Thyroid gland (tissue), 4 donors: Measurements from ENCODE around the gene RAB11FIP4. TPM values are rescaled to one million over a fixed set of nuclear protein-coding genes. Genes with fewer than 3 reads are reported as not detected.

Source experiments
- DNase-seq, 2 donors: peaks; one replicate each; pipeline ENCODE4 v3.0.0-alpha.2; 2019
- H3K27ac ChIP-seq, 3 donors: fragments of 200-600 bp; sonication (generic); 1 replicate in 2 of 3; 2 replicates in 1 of 3; pipeline ENCODE4 v1.5.1; 2016 to 2019; ENCODE audit warnings: mild to moderate bottlenecking in 1 of 3, moderate library complexity in 1 of 3
- H3K27me3 ChIP-seq: fragments of 200-600 bp; sonication (generic); one replicate; pipeline ENCODE4 v1.5.1; 2019
- H3K36me3 ChIP-seq, 2 donors: fragments of 200-600 bp; sonication (generic); one replicate each; pipeline ENCODE4 v1.5.1; 2016 to 2019
- H3K4me1 ChIP-seq, 2 donors: fragments of 200-600 bp; sonication (generic); one replicate each; pipeline ENCODE4 v1.5.1; 2017 to 2019
- H3K4me3 ChIP-seq, 3 donors: fragments of 200-600 bp; sonication (generic); replicated peaks in 1 of 3; 1 replicate in 2 of 3; 2 replicates in 1 of 3; pipeline ENCODE4 v1.5.1; 2016; ENCODE audit warnings: mild to moderate bottlenecking in 1 of 3
- H3K9me3 ChIP-seq: fragments of 200-600 bp; sonication (generic); one replicate; pipeline ENCODE4 v1.5.1; 2017
- CTCF ChIP-seq, 6 experiments: fragments of 200-600 bp in 3 of 6; fragments of 450-650 bp in 3 of 6; sonication (generic) in 3 of 6; IDR thresholded peaks; one replicate each; pipeline ENCODE4 v1.5.1; 2016 to 2019; ENCODE audit warnings: antibody characterized with exemption in 6 of 6, mild to moderate bottlenecking in 2 of 6, inconsistent platforms in 1 of 6, moderate library complexity in 1 of 6
- POLR2A ChIP-seq, 2 donors: fragments of 450-650 bp; IDR thresholded peaks; one replicate each; pipeline ENCODE4 v1.6.1; 2017; ENCODE audit warnings: antibody characterized with exemption in 2 of 2, mild to moderate bottlenecking in 2 of 2, moderate library complexity in 1 of 2
- WGBS, 2 donors: methylation state at CpG; one replicate each; pipeline ENCODE4 v1.1.5; 2017; 5-methylcytosine and 5-hydroxymethylcytosine counted together
- intact Hi-C: fragments of 100-400 bp; cut with DNase I; formaldehyde crosslinking; loops from one replicate; pipeline ENCODE4 v1.15.1; 2023
- total RNA-seq, 4 donors: library from RNA; depleted of rRNA; stranded (reverse); fragments of >200 nt; gene quantifications; one replicate each; pipeline ENCODE4 v1.2.3, GENCODE V29; 2016

RAB11FIP4 gene
- total RNA-seq, 4 donors from 2014 or later = 21.1 to 44.5 (median 24.9) TPM

- Histone ChIP-seq H3K4me1 (peaks cover 0 to 8% of the 10 kb centered on the region in 2 donors), H3K27me3 (no peaks in the 10 kb centered on the region), H3K4me3 (no peak overlapping the region), H3K27ac (no peak overlapping the region), H3K36me3 (no peaks in the 10 kb centered on the region), H3K9me3 (no peaks in the 10 kb centered on the region)
- 62 to 76% methylated on average over 5 to 6 of the region's 6 CpGs for WGBS, 2 donors
- TF ChIP-seq CTCF (IDR thresholded peaks at IDR 0.05) = no peak
- no peak for TF ChIP-seq POLR2A (IDR thresholded peaks at IDR 0.05)
- DNase-seq = no peak
- intact Hi-C loops = no loop called here
These were observed 68.8 kb downstream of the RAB11FIP4 start for GRCh38 chr17:31460226-31460721.

GRCh38 chr17:31461227-31461810 is 69.8 kb downstream of the RAB11FIP4 start:
- no peak overlapping the region for H3K4me3 ChIP-seq
- no peaks in the 10 kb centered on the region for H3K27me3 ChIP-seq
- DNase-seq = no peak
- H3K36me3 ChIP-seq = no peaks in the 10 kb centered on the region
- WGBS, 2 donors = 86 to 94% methylated on average over 8 of the region's 8 CpGs
- no peak for TF ChIP-seq POLR2A (IDR thresholded peaks at IDR 0.05)
- no peak for TF ChIP-seq CTCF (IDR thresholded peaks at IDR 0.05)
- H3K4me1 ChIP-seq = peaks cover 0 to 8% of the 10 kb centered on the region in 2 donors
- no peaks in the 10 kb centered on the region for H3K9me3 ChIP-seq
- intact Hi-C loops = no loop called here
- no peak overlapping the region for H3K27ac ChIP-seq

- H3K27ac ChIP-seq = no peak overlapping the region
- intact Hi-C loops = no loop called here
- no peaks in the 10 kb centered on the region for H3K27me3 ChIP-seq
- no peaks in the 10 kb centered on the region for H3K36me3 ChIP-seq
- H3K9me3 ChIP-seq = no peaks in the 10 kb centered on the region
- TF ChIP-seq CTCF (IDR thresholded peaks at IDR 0.05) (no peak), POLR2A (IDR thresholded peaks at IDR 0.05) (no peak)
- H3K4me1 ChIP-seq = peaks cover 0 to 8% of the 10 kb centered on the region in 2 donors
- no peak overlapping the region for H3K4me3 ChIP-seq
- peak; percentile 77 to 82 for DNase-seq
- 44 to 47% methylated on average over 6 of the region's 6 CpGs for WGBS, 2 donors
These were observed 70.8 kb downstream of the RAB11FIP4 start for GRCh38 chr17:31462261-31462660.

GRCh38 chr17:31466096-31466760 is 74.8 kb downstream of the RAB11FIP4 start:
- H3K27me3 ChIP-seq = no peaks in the 10 kb centered on the region
- no peak for DNase-seq
- H3K27ac ChIP-seq = no peak overlapping the region
- intact Hi-C loops = no loop called here
- WGBS, 2 donors = 77 to 80% methylated on average over 12 of the region's 12 CpGs
- no peaks in the 10 kb centered on the region for H3K36me3 ChIP-seq
- H3K9me3 ChIP-seq = no peaks in the 10 kb centered on the region
- H3K4me1 ChIP-seq = peaks cover 0 to 8% of the 10 kb centered on the region in 2 donors
- no peak overlapping the region for H3K4me3 ChIP-seq
- TF ChIP-seq POLR2A (IDR thresholded peaks at IDR 0.05) = no peak
- TF ChIP-seq CTCF (IDR thresholded peaks at IDR 0.05) = no peak
